Dedifferentiated amniotic fluid mesenchymal stem cell (primary cell): Measurements from ENCODE around the gene C14orf93.

Experiments used
- DNase-seq: peaks from one replicate; pipeline ENCODE4 v3.0.0-alpha.2; 2016; ENCODE audit errors: extremely low spot score

C14orf93 gene

GRCh38 chr14:23045419-23046357 is 35.7 kb upstream of the C14orf93 start:
- no peak for DNase-seq

- no peak for DNase-seq
Measured at GRCh38 chr14:23044840-23045239, 34.9 kb upstream of the C14orf93 start.

GRCh38 chr14:23043754-23044153 is 33.8 kb upstream of the C14orf93 start:
- DNase-seq = no peak

GRCh38 chr14:23043145-23043544 is 33.2 kb upstream of the C14orf93 start:
- DNase-seq = no peak

GRCh38 chr14:23042162-23042965 is 32.4 kb upstream of the C14orf93 start, which contains the start of gene PSMB11:
PSMB11 (plus strand) TSS chr14:23042212; CDS start chr14:23042226, 14 bp downstream.
- no peak for DNase-seq

- no peak for DNase-seq
Measured at GRCh38 chr14:23041729-23042128, 31.8 kb upstream of the C14orf93 start.

GRCh38 chr14:23040100-23040499 is 30.2 kb upstream of the C14orf93 start:
- DNase-seq = no peak

GRCh38 chr14:23035303-23036144 is 25.6 kb upstream of the C14orf93 start:
- DNase-seq = no peak

GRCh38 chr14:23034498-23035302 is 24.8 kb upstream of the C14orf93 start, which contains the start of gene PSMB5:
PSMB5 (minus strand) TSS chr14:23034900; CDS start chr14:23034881, 19 bp downstream.
- DNase-seq = peak; percentile 94

- DNase-seq = no peak
Measured at GRCh38 chr14:23033801-23034497, 24.0 kb upstream of the C14orf93 start.

GRCh38 chr14:23033251-23033727 is 23.3 kb upstream of the C14orf93 start:
- DNase-seq = no peak

GRCh38 chr14:23030936-23031335 is 21.0 kb upstream of the C14orf93 start:
- DNase-seq = no peak

GRCh38 chr14:23028799-23029198 is 18.9 kb upstream of the C14orf93 start:
- DNase-seq = no peak

GRCh38 chr14:23025151-23025814 is 15.3 kb upstream of the C14orf93 start:
- no peak for DNase-seq

GRCh38 chr14:23024612-23025075 is 14.7 kb upstream of the C14orf93 start:
- DNase-seq = no peak

GRCh38 chr14:23023795-23024152 is 13.8 kb upstream of the C14orf93 start:
- DNase-seq = no peak

- no peak for DNase-seq
Measured at GRCh38 chr14:23023022-23023794, 13.3 kb upstream of the C14orf93 start.

- no peak for DNase-seq
Measured at GRCh38 chr14:23021889-23022442, 12.0 kb upstream of the C14orf93 start.
